Hematopoietic multipotent progenitor cell treated with erythropoietin and hydrocortisone succinate and interleukin-3 and kit ligand, for 4 days (in vitro differentiated cells): ENCODE data around the gene WNT7A.

Experiments used
- DNase-seq: peaks from one replicate; pipeline ENCODE4 v3.0.0-alpha.2; 2015

WNT7A gene

GRCh38 chr3:13884851-13885703 is 5.2 kb upstream of the WNT7A start:
- peak; percentile 59 for DNase-seq

- no peak for DNase-seq
Measured at GRCh38 chr3:13883681-13884080, 3.8 kb upstream of the WNT7A start.

- no peak for DNase-seq
Measured at GRCh38 chr3:13882876-13883275, 3.0 kb upstream of the WNT7A start.

GRCh38 chr3:13881536-13882410 is 1.9 kb upstream of the WNT7A start:
- DNase-seq, result no peak

- DNase-seq, result no peak
Measured at GRCh38 chr3:13880811-13881156, 913 bp upstream of the WNT7A start.

- DNase-seq, result peak; percentile 15
Measured at GRCh38 chr3:13879102-13879945, 547 bp downstream of the WNT7A start.

GRCh38 chr3:13878281-13879101 is 1.4 kb downstream of the WNT7A start:
- peak; percentile 49 for DNase-seq

GRCh38 chr3:13877911-13878280 is 2.0 kb downstream of the WNT7A start:
- DNase-seq, result no peak

- DNase-seq, result no peak
Measured at GRCh38 chr3:13876451-13877100, 3.3 kb downstream of the WNT7A start.

- no peak for DNase-seq
Measured at GRCh38 chr3:13874891-13875290, 5.0 kb downstream of the WNT7A start.

- DNase-seq, result no peak
Measured at GRCh38 chr3:13873818-13874217, 6.1 kb downstream of the WNT7A start.

GRCh38 chr3:13872451-13872850 is 7.4 kb downstream of the WNT7A start:
- no peak for DNase-seq

- no peak for DNase-seq
Measured at GRCh38 chr3:13871791-13872190, 8.1 kb downstream of the WNT7A start.

GRCh38 chr3:13870902-13871301 is 9.0 kb downstream of the WNT7A start:
- no peak for DNase-seq

GRCh38 chr3:13869761-13870343 is 10.0 kb downstream of the WNT7A start:
- DNase-seq, result no peak

- no peak for DNase-seq
Measured at GRCh38 chr3:13868844-13869724, 10.8 kb downstream of the WNT7A start.

- DNase-seq, result no peak
Measured at GRCh38 chr3:13867732-13868131, 12.1 kb downstream of the WNT7A start.

- DNase-seq, result peak; percentile 22
Measured at GRCh38 chr3:13866041-13866965, 13.6 kb downstream of the WNT7A start.

GRCh38 chr3:13865581-13865980 is 14.3 kb downstream of the WNT7A start:
- DNase-seq, result no peak
